A204.1 (cell line): ENCODE measurements around the gene LSS.
"Not testable (repeated sequence)": the region's sequence is repeated elsewhere in the genome, so short reads cannot be mapped to it uniquely, and the experiment has no call there.

Experiments used
- FAIRE-seq: peaks from 2 replicates; lab custom pipeline; 2012; peaks lifted over from hg19 to GRCh38; lab: Jason Lieb, UNC

The LSS gene

DNA sequence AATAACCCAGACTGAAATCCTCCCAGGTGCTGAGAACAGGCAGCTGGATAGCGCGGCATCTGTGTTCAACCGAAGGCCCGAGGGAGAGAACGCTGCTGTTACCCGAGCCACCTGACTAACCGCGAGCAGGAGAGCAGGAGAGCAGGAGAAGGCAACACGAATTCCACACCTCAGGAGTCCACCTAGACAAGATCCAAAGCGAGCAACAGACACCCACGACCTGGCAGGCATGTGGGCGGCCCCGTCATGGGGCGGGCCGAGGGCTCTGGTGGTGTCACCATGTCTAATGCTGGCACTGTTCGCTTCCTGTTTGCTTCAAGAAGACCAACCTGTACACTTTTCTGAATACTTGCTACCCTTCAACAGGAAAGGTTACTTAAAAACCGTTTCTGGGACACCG lies 23.4 kb downstream of the LSS start:
- no peak for FAIRE-seq

DNA sequence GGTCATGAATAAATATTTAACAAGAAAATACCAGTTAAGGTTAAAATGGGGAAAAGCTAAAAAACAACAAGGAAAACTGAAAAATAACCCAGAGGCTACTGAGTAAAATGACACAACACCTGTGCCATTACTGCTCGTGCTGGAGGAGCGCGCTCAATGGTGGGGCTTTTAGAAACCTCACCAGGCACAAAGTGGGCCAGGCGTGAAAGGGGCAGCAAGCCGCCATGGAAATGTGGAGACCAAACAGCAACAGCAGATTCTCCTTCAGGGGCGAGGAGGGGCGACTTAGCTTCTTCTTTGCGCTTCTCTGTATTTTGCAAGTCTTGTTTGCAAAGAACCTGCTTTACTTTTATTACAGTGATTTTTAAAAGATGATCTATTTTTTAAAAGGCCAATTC lies 25.4 kb downstream of the LSS start:
- FAIRE-seq = no peak

DNA sequence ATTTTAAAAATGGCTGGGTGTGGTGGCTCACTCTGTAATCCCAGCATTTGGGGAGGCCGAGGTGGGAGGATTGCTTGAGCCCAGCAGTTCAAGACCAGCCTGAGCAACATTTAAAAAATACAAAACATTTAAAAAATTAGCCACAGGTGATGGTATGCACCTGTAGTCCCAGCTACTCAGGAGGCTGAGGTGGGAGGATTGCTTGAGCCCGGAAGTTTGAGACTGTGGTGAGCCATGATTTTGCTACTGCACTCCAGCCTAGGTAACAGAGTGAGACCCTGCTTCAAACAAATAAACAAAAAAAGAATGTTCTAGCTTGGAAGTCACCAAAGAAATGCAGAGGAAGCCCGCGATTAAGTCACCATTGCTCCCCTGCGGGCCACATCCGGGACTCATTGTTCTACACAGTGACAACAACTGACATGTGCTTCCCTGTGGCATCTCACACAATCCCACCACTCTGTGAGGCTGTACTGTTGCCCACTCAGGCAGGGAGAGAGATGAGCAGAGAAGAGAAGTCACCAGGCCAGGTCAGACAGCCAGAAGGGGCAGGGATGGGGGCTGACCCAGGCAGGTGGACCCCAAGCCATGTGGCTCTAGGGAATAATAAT lies 25.9 kb downstream of the LSS start:
- no peak for FAIRE-seq

DNA sequence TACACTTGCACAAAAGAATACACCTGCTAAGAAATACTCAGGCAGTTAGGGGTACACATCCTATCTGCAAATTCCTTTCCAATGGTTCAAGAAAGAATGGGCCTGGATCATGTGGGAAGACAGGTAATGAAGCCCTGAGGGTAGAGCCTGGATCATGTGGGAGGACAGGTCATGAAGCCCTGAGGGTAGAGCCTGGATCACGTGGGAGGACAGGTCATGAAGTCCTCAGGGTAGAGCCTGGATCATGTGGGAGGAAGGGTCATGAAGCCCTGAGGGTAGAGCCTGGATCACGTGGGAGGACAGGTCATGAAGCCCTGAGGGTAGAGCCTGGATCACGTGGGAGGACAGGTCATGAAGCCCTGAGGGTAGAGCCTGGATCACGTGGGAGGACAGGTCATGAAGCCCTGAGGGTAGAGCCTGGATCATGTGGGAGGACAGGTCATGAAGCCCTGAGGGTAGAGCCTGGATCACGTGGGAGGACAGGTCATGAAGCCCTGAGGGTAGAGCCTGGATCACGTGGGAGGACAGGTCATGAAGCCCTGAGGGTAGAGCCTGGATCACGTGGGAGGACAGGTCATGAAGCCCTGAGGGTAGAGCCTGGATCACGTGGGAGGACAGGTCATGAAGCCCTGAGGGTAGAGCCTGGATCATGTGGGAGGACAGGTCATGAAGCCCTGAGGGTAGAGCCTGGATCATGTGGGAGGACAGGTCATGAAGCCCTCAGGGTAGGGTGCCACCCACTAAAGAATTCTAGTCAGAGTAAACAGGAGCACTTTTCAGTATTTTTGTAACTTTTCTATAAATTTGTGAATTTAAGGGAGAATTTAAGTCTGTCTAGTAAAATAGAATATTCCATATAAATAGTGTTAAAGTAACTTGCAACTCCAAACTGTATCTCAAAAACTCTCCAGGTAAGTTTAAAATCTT lies 27.4 kb downstream of the LSS start:
- FAIRE-seq = not testable (repeated sequence)

GRCh38 chr21:46199436-46200373 lies 28.9 kb downstream of the LSS start:
- no peak for FAIRE-seq

- no peak for FAIRE-seq
Measured at GRCh38 chr21:46196733-46197132, 31.8 kb downstream of the LSS start.

GRCh38 chr21:46195595-46196195 lies 32.9 kb downstream of the LSS start:
- FAIRE-seq = no peak

DNA sequence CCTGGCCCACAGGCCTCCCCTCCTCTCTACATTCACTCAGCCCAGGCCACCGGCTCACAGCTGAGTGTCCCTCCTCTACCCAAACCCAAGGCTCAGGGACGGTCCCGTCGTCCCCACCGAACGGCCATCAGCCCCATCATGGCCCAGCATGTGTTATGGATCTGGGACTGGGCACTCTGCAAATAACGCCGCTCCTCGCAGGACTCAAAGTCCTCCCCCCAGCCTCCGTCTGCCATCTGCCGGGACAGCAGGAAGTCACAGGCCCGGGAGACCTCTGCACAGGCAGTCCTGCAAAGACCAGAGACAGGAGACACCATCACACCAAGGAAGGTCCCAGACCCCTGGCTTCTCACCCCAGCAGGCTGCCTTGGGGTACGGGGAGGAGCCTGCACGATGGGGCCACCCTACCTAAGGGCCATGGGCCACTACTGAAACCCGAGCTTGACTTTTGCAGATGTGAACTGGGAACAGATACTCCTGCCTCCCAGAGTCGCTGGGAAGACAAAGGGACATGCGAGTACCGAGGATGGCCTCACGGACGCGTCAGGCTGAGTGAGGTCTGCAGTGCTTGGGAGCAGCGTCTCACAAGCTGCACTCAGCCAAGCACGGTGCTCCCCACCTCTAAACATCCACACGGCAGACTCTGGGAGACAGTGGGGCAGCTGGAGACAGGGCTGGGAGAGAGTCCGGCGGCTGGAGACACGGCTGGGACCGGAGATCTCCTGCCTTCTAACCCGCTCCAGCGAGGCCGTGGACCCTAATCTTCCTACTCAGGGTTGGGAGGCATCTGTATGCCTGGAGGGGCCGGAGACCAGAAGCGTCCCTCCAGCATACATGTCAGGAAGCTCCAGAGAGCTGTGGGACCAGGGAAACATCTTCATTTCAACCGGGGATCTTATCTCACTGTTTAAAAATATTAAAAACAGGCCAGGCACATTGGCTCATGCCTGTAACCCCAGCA lies 33.9 kb downstream of the LSS start:
- FAIRE-seq = no peak

DNA sequence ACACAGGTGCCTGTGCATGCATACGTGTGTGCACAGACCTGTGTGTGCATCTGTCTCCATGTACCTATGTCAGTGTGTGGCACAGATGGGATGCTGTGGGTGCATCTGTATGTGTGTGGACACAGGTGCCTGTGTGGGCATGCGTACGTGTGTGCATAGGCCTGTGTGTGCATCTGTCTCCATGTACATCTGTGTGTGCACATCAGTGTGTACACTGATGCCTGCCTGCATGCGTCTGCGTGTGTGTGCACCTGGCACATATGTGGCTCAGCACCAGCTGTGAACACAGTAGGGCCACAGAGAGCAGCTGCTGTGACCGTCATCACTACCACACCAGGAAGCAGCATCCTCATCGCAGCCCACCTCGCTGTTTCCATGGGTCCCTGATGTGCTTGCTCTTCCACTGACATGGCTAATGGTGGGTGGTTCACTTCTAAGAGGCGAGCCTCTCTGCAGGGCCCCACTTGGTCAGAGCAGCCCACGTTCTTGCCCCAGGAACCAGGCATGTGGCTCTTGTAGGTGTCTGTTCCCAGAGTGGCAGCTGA lies 34.7 kb downstream of the LSS start:
- no peak for FAIRE-seq

DNA sequence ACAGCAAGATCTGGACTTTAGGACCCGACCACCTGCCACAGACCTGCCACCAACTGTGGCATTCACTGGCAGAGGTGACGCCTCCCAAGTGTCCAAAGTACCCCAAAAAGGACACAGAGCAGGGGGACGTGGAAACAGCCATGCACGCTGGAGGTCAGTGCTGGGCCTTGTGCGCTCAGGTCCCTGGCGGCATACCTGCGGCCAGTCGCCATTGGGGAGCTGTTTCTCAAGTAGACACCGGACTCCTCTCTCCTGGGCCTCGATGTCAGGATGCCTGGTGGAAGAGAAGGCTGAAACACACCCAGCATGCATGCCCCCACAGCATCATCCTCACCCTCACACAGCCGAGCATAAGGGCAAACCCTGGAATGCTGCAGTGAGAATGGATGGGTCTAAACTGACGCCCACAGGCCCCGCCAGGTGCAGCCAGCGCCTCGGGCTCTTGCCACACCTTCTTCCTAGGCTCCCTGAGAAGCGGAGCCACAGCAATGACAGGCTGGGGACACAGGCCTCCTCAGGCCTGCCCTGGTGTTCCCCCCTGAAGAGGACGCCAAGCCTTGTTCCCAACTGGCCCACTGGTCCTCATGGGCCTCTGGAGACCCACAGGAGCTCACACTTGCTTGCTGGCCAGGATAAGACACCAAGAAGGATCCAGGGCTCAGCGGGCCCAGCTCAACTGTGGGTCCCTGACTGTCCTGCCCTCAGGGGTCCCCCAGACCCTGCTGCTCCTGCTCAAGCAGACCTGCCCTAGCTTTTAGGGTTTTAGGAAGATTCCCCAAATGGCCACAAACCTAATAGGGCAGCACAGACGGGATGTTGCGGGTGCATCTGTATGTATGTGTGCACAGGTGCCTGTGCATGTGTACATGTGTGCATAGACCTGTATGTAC lies 36.6 kb downstream of the LSS start:
- FAIRE-seq = no peak

DNA sequence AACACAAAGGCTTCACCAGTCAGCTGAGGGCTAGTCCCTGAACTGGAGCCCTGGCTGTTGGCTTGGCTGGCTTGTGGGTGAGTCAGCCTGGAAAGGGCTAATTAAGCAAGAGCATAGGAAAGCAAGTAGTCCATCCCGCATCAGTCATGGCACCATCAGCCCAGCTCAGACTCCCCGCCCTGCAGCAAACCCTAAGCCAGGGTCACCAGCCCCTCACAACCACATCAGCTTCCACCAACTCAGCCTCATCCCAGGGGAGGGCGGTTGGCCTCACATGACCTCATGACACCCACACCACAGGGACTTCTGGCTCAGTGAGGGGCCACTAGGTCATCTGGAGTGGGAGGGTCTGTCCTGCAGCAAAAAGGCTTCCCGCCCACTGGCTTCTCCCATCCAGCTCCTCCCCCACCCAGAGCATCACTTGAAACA lies 37.3 kb downstream of the LSS start:
- no peak for FAIRE-seq

DNA sequence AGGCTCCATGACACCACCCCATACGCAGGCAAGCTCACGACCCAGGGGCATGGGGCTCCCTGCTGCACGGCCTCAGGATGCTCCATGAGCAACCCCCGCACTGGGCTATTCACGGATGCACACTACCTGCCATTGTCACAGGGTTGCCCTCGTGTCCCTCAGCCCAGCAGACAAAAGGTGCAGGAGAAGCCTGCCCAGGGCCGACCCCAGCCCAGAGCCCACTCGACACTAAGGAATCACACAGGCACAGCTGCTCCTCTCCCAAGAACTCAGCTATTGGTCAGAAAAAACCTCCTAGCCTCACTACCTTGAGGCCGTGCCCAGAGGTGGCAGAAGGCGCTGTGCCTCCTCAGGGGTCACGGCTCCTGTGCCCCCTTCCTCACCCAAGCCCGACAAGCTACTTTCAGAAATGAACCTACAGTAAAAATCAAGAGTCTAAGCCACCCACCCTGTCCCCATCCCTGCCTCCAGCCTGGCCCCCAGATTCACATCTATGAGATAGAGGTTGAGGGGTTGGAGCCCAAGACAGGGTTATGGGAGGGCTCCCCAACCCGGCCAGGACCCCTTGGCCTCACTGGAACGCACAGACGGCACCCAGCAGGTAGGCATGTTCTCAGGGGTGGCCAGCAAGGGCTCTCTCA lies 38.0 kb downstream of the LSS start:
- FAIRE-seq = no peak

GRCh38 chr21:46189959-46190490 lies 38.5 kb downstream of the LSS start:
- no peak for FAIRE-seq

DNA sequence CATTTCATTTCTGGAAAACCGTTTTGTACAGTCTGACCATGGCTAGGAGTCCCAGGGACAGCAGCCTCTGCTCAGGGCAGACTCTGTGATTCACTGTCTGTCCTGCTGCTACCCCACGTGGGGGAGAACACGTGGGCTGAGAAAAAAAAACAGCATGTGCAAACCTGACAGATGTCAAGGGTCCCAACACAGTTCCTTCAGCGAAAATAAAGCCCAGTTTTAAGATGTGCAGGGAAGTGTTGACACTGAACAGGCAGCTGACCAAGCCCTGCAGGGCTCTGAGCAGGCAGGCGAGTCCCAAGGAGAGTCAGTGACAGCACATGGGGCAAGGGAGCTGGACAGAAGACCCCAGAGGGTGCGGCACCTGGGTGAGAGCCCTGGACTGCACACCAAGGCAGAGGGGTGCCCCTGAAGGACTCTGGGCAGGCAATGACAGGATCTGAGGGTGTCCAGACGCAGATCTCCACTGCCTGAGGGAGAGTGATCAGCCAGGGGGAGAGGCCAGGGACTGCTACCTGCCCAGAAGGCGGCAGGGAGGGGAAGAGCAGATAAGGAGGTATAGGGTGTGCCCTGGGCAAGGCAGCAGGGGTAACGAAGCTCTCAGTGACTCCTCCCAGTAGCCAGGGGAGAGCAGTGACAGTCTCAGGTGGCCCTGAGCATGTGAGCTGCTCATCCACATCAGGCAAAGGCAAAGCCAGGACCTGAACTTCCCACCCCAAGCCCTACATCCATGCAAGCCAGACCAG lies 39.2 kb downstream of the LSS start:
- no peak for FAIRE-seq

GRCh38 chr21:46188226-46189212 lies 40.1 kb downstream of the LSS start:
- FAIRE-seq = no peak

DNA sequence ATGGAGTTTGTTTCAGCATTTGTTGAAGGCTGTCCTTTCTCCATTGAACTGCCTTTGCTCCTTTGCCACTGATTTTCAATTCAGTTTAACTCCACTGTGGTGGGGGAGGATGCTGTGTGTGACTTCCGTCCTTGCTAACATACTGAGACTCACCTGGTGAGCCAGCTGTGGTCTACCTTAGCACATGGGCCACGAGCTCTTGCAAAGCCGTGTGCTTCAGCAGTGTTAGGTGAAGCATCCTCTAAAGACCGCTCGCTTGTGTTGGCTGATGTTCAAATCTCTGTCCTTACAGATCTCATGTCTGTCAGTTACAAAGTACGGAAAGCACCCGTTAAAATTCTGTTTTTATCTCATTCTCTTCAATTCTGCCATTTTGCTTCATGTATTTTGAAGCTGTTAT lies 40.8 kb downstream of the LSS start:
- FAIRE-seq = no peak

DNA sequence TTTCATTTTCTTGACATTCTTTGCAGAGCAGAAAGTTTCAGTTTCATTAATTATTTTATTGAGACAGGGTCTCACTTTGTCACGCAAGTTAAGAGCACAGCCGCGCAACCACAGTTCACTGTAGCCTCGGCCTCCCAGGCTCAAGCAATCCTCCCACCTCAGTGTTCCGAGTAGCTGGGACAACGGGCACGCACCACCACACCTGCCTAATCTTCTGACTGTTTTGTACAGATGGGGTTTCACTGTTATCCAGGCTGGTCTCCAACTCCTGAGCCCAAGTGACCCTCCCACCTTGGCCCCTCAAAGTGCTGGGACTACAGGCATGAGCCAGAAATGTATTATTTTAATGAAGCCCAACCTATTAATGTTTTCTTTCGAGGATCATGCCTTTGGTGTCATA lies 41.3 kb downstream of the LSS start:
- FAIRE-seq = no peak
